H1 (cell line): ENCODE results near the gene RUFY4. TPM values are rescaled to one million over a fixed set of nuclear protein-coding genes. Genes with fewer than 3 reads are reported as not detected.

Experiments
- CTCF ChIA-PET: fragments of 300-600 bp; sonication (Branson Sonifier 250); formaldehyde crosslinking; loops from one replicate; lab custom pipeline; 2021; ENCODE audit not compliant: partially characterized antibody; lab: Charles Lee
- POLR2A ChIA-PET: fragments of 300-600 bp; sonication (Branson Sonifier 250); formaldehyde crosslinking; loops from one replicate; lab custom pipeline; 2021; ENCODE audit warnings: inconsistent platforms; ENCODE audit not compliant: partially characterized antibody; lab: Charles Lee
- DNase-seq, 2 experiments: peaks; one replicate each; pipeline versions ENCODE4 v3.0.0 to v3.0.0-alpha.2; 2010 to 2022; ENCODE audit warnings: low spot score in 2 of 2, low read depth in 1 of 2, mixed read lengths in 1 of 2
- FAIRE-seq: peaks from 2 replicates; lab custom pipeline; 2011; peaks lifted over from hg19 to GRCh38; lab: Jason Lieb, UNC
- H2AFZ ChIP-seq: 2 replicates; pipeline ENCODE4 v1.8.1; 2012; ENCODE audit warnings: low read length, inconsistent platforms
- H2AK5ac ChIP-seq: 2 replicates; pipeline ENCODE4 v1.6.1; 2013; ENCODE audit warnings: low read depth, low read length
- H2BK120ac ChIP-seq: replicated peaks from 2 replicates; pipeline ENCODE3; 2013; ENCODE audit warnings: low read depth, low read length, inconsistent platforms
- H2BK12ac ChIP-seq: 2 replicates; pipeline ENCODE4 v1.6.1; 2013; ENCODE audit warnings: low read depth, low read length
- H2BK15ac ChIP-seq: 2 replicates; pipeline ENCODE4 v1.6.1; 2013; ENCODE audit warnings: low read length
- H2BK20ac ChIP-seq: 2 replicates; pipeline ENCODE4 v1.6.1; 2013; ENCODE audit warnings: low read length
- H2BK5ac ChIP-seq: 2 replicates; pipeline ENCODE4 v1.6.1; 2013; ENCODE audit warnings: low read depth, low read length
- H3K14ac ChIP-seq: 2 replicates; pipeline ENCODE4 v1.6.1; 2013; ENCODE audit warnings: inconsistent platforms; ENCODE audit not compliant: insufficient read length
- H3K18ac ChIP-seq: 2 replicates; pipeline ENCODE4 v1.6.1; 2013; ENCODE audit warnings: low read length; ENCODE audit errors: extremely low read depth
- H3K23ac ChIP-seq: 2 replicates; pipeline ENCODE4 v1.6.1; 2013; ENCODE audit warnings: inconsistent platforms; ENCODE audit not compliant: insufficient read length
- H3K23me2 ChIP-seq: 2 replicates; pipeline ENCODE4 v1.6.1; 2013; ENCODE audit warnings: low read depth, low read length
- H3K27ac ChIP-seq: 2 replicates; pipeline ENCODE4 v1.6.1; 2011; ENCODE audit warnings: low read depth, low read length, inconsistent platforms
- H3K27me3 ChIP-seq, 4 experiments: replicated peaks in 1 of 4; 1 replicate in 1 of 4; 2 replicates in 3 of 4; pipeline versions ENCODE4 v1.6.1 to v1.8.1; 2011 to 2013; ENCODE audit warnings: low read length in 3 of 4, mild to moderate bottlenecking in 3 of 4, inconsistent platforms in 2 of 4, mixed read lengths in 2 of 4, moderate library complexity in 1 of 4; ENCODE audit not compliant: control insufficient read depth in 3 of 4, insufficient read depth in 3 of 4; ENCODE audit errors: extremely low read depth in 1 of 4
- H3K36me3 ChIP-seq, 4 experiments: 2 replicates each; pipeline versions ENCODE4 v1.6.1 to v1.8.1; 2011 to 2013; ENCODE audit warnings: mild to moderate bottlenecking in 4 of 4, low read length in 3 of 4, moderate library complexity in 2 of 4, control low read depth in 1 of 4, inconsistent platforms in 1 of 4; ENCODE audit not compliant: insufficient read depth in 4 of 4, control insufficient read depth in 2 of 4
- H3K4ac ChIP-seq: replicated peaks from 2 replicates; pipeline ENCODE3; 2013; ENCODE audit warnings: low read length, low read depth, mixed read lengths, inconsistent platforms; ENCODE audit not compliant: insufficient read length
- H3K4me1 ChIP-seq, 4 experiments: replicated peaks in 1 of 4; 1 replicate in 1 of 4; 2 replicates in 3 of 4; pipeline versions ENCODE4 v1.6.1 to v1.8.1; 2011 to 2013; ENCODE audit warnings: low read length in 3 of 4, inconsistent platforms in 2 of 4, mixed read lengths in 1 of 4; ENCODE audit not compliant: insufficient read depth in 4 of 4, control insufficient read depth in 3 of 4
- H3K4me2 ChIP-seq, 2 experiments: 2 replicates each; pipeline versions ENCODE4 v1.6.1 to v1.8.1; 2011 to 2013; ENCODE audit warnings: low read depth in 2 of 2, low read length in 2 of 2, control low read depth in 1 of 2, inconsistent platforms in 1 of 2, mild to moderate bottlenecking in 1 of 2; ENCODE audit not compliant: insufficient read depth in 1 of 2
- H3K4me3 ChIP-seq, 4 experiments: fragments of 200-600, 300-600 bp in 1 of 4; sonication (generic), shearing (Covaris generic), sonication (Bioruptor Twin) in 1 of 4; 2 replicates each; pipeline versions ENCODE4 v1.5.1 to v1.8.1; 2011 to 2016; ENCODE audit warnings: low read length in 4 of 4, low read depth in 3 of 4, control low read depth in 2 of 4, inconsistent platforms in 2 of 4, mild to moderate bottlenecking in 2 of 4, mixed read lengths in 1 of 4, moderate library complexity in 1 of 4; ENCODE audit not compliant: insufficient read depth in 2 of 4; ENCODE audit errors: extremely low read depth in 1 of 4
- H3K56ac ChIP-seq: replicated peaks from 2 replicates; pipeline ENCODE3; 2013; ENCODE audit warnings: low read depth, mild to moderate bottlenecking, mixed read lengths, low read length, inconsistent platforms; ENCODE audit not compliant: insufficient read length
- H3K79me1 ChIP-seq: 2 replicates; pipeline ENCODE4 v1.6.1; 2013; ENCODE audit warnings: low read depth, low read length, control low read depth
- H3K79me2 ChIP-seq, 2 experiments: 2 replicates each; pipeline versions ENCODE4 v1.6.1 to v1.8.1; 2012 to 2013; ENCODE audit warnings: low read length in 2 of 2, mild to moderate bottlenecking in 2 of 2, inconsistent platforms in 1 of 2; ENCODE audit not compliant: insufficient read depth in 2 of 2, control insufficient read depth in 1 of 2
- H3K9ac ChIP-seq, 4 experiments: replicated peaks in 1 of 4; 1 replicate in 1 of 4; 2 replicates in 3 of 4; pipeline versions ENCODE4 v1.6.1 to v1.8.1; 2011 to 2013; ENCODE audit warnings: low read depth in 3 of 4, low read length in 3 of 4, control low read depth in 2 of 4, mild to moderate bottlenecking in 2 of 4, moderate library complexity in 2 of 4, inconsistent platforms in 1 of 4; ENCODE audit errors: extremely low read depth in 1 of 4
- H3K9me3 ChIP-seq, 2 experiments: 2 replicates each; pipeline versions ENCODE4 v1.6.1 to v1.8.1; 2012 to 2013; ENCODE audit warnings: mild to moderate bottlenecking in 2 of 2, moderate library complexity in 2 of 2, control low read depth in 1 of 2, inconsistent platforms in 1 of 2, low read depth in 1 of 2, low read length in 1 of 2, mixed read lengths in 1 of 2; ENCODE audit not compliant: insufficient read depth in 2 of 2
- H4K20me1 ChIP-seq, 2 experiments: replicated peaks in 1 of 2; 2 replicates each; pipeline versions ENCODE3 to v1.8.1; 2011 to 2013; ENCODE audit warnings: inconsistent platforms in 2 of 2, low read length in 2 of 2, mild to moderate bottlenecking in 1 of 2; ENCODE audit not compliant: insufficient read depth in 2 of 2, control insufficient read depth in 1 of 2
- H4K5ac ChIP-seq: 2 replicates; pipeline ENCODE4 v1.6.1; 2013; ENCODE audit warnings: low read length, low read depth, mixed read lengths, inconsistent platforms; ENCODE audit not compliant: insufficient read length
- H4K8ac ChIP-seq: 2 replicates; pipeline ENCODE4 v1.8.0; 2013; ENCODE audit warnings: mild to moderate bottlenecking, moderate library complexity, low read length, inconsistent platforms; ENCODE audit not compliant: insufficient read depth; ENCODE audit errors: extremely low read depth
- H4K91ac ChIP-seq: replicated peaks from 2 replicates; pipeline ENCODE3; 2013; ENCODE audit warnings: low read length, mixed read lengths, inconsistent platforms; ENCODE audit not compliant: insufficient read length
- ASH2L ChIP-seq: fragments of 200-600, 300-600 bp; sonication (generic); IDR thresholded peaks from one replicate; pipeline ENCODE4 v1.7.1; 2017; ENCODE audit warnings: low read length
- BACH1 ChIP-seq: IDR thresholded peaks from 2 replicates; pipeline ENCODE4 v1.6.1; 2012; ENCODE audit warnings: low read length, improper control_type of control experiment
- CEBPB ChIP-seq: IDR thresholded peaks from 2 replicates; pipeline ENCODE4 v1.6.1; 2012; ENCODE audit warnings: low read depth, low read length
- CHD1 ChIP-seq: IDR thresholded peaks from 2 replicates; pipeline ENCODE4 v1.6.1; 2012; ENCODE audit warnings: low read depth, low read length, improper control_type of control experiment
- CHD2 ChIP-seq: IDR thresholded peaks from 2 replicates; pipeline ENCODE4 v1.6.1; 2012; ENCODE audit warnings: low read length, improper control_type of control experiment
- EGR1 ChIP-seq: IDR thresholded peaks from 2 replicates; pipeline ENCODE4 v1.6.1; 2011; ENCODE audit warnings: low read depth, low read length, borderline replicate concordance
- POU5F1 ChIP-seq: IDR thresholded peaks from 2 replicates; pipeline ENCODE4 v1.6.1; 2011; ENCODE audit warnings: low read depth, mild to moderate bottlenecking, low read length, moderate library complexity
- RBBP5 ChIP-seq: IDR thresholded peaks from 2 replicates; pipeline ENCODE4 v1.7.1; 2012; ENCODE audit warnings: low read depth, mild to moderate bottlenecking, inconsistent platforms, low read length, moderate library complexity, borderline replicate concordance
- SAP30 ChIP-seq: fragments of 300-600 bp; sonication (generic); IDR thresholded peaks from 2 replicates; pipeline ENCODE4 v1.7.1; 2012; ENCODE audit warnings: low read length, moderate library complexity, mild to moderate bottlenecking, inconsistent platforms; ENCODE audit not compliant: insufficient read depth, insufficient replicate concordance
- SUZ12 ChIP-seq: fragments of 200-600 bp; sonication (generic); IDR thresholded peaks from 2 replicates; pipeline ENCODE4 v1.6.1; 2012; ENCODE audit warnings: mild to moderate bottlenecking, inconsistent platforms, low read length, moderate library complexity, mixed read lengths
- USF2 ChIP-seq: IDR thresholded peaks from 2 replicates; pipeline ENCODE4 v1.6.1; 2011; ENCODE audit warnings: low read length, improper control_type of control experiment
- WGBS, 2 experiments: shearing (Covaris generic) in 1 of 2; methylation state at CpG; one replicate each; pipeline versions ENCODE4 v1.1.6 to v1.1.7; 2013 to 2015; ENCODE audit warnings: low lambda C conversion rate in 2 of 2, mixed read lengths in 2 of 2, inconsistent platforms in 1 of 2, low coverage in 1 of 2, missing lambda C conversion rate in 1 of 2; ENCODE audit not compliant: insufficient replicate concordance in 2 of 2, insufficient coverage in 1 of 2, insufficient read length in 1 of 2; ENCODE audit errors: extremely low coverage in 1 of 2, missing lambda C conversion rate in 1 of 2; 5-methylcytosine and 5-hydroxymethylcytosine counted together
- polyA plus RNA-seq, 7 experiments: library from polyadenylated mRNA; depleted of rRNA in 3 of 7; stranded (reverse) in 5 of 7; unstranded in 2 of 7; fragments of >200 nt in 5 of 7; fragments of 200-250 nt in 2 of 7; gene quantifications; 1 replicate in 5 of 7; 2 replicates in 1 of 7; 4 replicates in 1 of 7; pipeline versions ENCODE4 v1.2.1 to v1.2.3, GENCODE V29; 2011 to 2013; ENCODE audit warnings: missing spikeins in 2 of 7, mixed read lengths in 2 of 7
- total RNA-seq: library from RNA; stranded (reverse); fragmentation: NEBNext Ultra II Directional; extraction: Animal tissue kit (Norgen Biotek cat#: 25700); gene quantifications from 2 replicates; pipeline ENCODE4 v1.2.1, GENCODE V29; 2021

RUFY4 gene
- total and polyA plus RNA-seq, 2 of the 8 experiments (the other 6 are each of a cell fraction or from before 2014, with no cell fraction given), result 0.32 to 0.38 TPM

DNA sequence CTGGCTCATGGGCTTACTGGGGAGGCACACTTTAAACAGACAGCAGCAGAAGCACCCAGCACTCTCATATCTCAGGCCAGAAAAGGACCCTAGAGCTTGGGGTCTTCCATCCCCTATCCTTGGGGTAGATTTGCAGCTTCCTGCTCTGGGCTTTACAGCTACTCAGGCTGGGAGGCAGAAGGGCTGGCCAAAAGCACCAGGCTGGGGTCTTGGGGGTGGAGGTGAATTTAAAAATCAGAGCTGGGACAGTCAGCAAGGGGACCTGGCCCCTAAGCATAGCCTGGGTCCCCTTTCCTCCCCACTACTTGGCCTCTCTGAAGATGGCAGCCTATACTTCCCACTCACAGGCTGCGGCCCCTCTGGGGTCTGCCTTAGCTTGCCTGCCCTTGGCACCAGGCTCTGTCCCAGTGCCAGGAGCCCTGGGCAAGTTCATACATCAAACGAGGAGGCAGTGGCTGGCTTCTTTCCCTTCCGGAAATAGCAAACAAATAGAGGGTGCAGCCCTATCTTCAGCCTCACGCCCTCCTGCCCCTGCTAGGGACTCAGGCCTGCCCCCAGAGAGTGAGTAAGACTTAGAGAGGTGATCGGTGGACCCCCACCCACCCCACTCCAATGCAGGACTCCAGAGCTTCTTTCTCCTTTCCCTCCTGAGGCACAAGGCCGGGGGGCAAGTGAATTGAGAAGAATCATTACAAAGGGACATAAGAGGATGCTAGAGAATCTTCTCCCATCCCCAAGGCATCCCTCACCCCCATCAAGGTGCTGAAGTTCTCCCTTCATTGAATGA is 40.3 kb upstream of the RUFY4 start:
- Histone ChIP-seq H3K18ac (no peak overlapping the region), H3K23ac (no peak overlapping the region), H3K9me3 (no peaks in the 10 kb centered on the region), H2BK15ac (no peak overlapping the region), H3K14ac (no peak overlapping the region), H2BK12ac (no peak overlapping the region), H3K36me3 (no peaks in the 10 kb centered on the region), H3K56ac (no peak overlapping the region), H3K4ac (no peak overlapping the region), H4K8ac (no peak overlapping the region; the same call in 1 of the 2 replicates), H3K23me2 (peaks cover 9% of the 10 kb centered on the region; the same call in 1 of the 2 replicates), H4K20me1 (peaks cover 0 to 8% of the 10 kb centered on the region in 2 experiments), H2BK120ac (no peak overlapping the region), H3K4me3 (no peak overlapping the region), H3K4me2 (no peak overlapping the region), H3K27me3 (peaks cover 5 to 15% (median 14%) of the 10 kb centered on the region in 4 experiments), H3K27ac (no peak overlapping the region), H2AK5ac (no peak overlapping the region), H2BK20ac (no peak overlapping the region), H3K9ac (no peak overlapping the region), H3K79me2 (no peaks in the 10 kb centered on the region)
- FAIRE-seq (no peak), DNase-seq (peak in 1 of 2 experiments; percentile 37)
- POLR2A ChIA-PET, result interaction anchor here (1.0 to 1.1 kb wide), 2 partner anchors 30 to 253 kb away, joined by 3 read pairs; no protein-coding TSS in a partner anchor
- 88% methylated on average over 4 of the region's 6 CpGs; no CpG with 5 or more reads in 1 of the 2 experiments for WGBS, 2 experiments
- CTCF ChIA-PET, result interaction anchor here (0.7 to 3.3 kb wide), 11 partner anchors 11 to 1120 kb away, joined by 3 to 12 read pairs (median 3); partner anchors contain the start of gene RUFY4
- TF ChIP-seq SUZ12 (no peak), EGR1 (no peak), RBBP5 (no peak), SAP30 (no peak), BACH1 (no peak), POU5F1 (no peak), ASH2L (no peak), CHD1 (no peak), CEBPB (no peak), USF2 (no peak), CHD2 (no peak)
- TF ChIP-seq, all 59 proteins: peak for 0
- no peak overlapping the region for H4K91ac ChIP-seq
- peaks cover 0 to 14% (median 5%) of the 10 kb centered on the region in 4 experiments; a peak in 6 of 7 replicates for H3K4me1 ChIP-seq
- no peaks in the 10 kb centered on the region for H3K79me1 ChIP-seq
- H4K5ac ChIP-seq, result no peak overlapping the region
- H2AFZ ChIP-seq, result no peak overlapping the region
- H2BK5ac ChIP-seq, result no peak overlapping the region
